SK-MEL-5 (cell line): ENCODE results near the gene STOM. TPM values are rescaled to one million over a fixed set of nuclear protein-coding genes. Genes with fewer than 3 reads are reported as not detected.

ENCODE experiments used
- DNase-seq: peaks from one replicate; pipeline ENCODE4 v3.0.0-alpha.2; 2016; ENCODE audit warnings: low read depth, low spot score
- in situ Hi-C: cut with HindIII; loops from 2 replicates; pipeline ENCODE4 v1.10.0; 2016; ENCODE audit warnings: low sequenced_read_pairs, high pct_unique_total_duplicates, low pct_unique_long_range_greater_than_20kb
- total RNA-seq: library from RNA; depleted of rRNA; stranded (reverse); fragments of >200 nt; shearing (Covaris generic); gene quantifications from 2 replicates; pipeline ENCODE4 v1.2.3, GENCODE V29; 2014

The STOM gene
- total RNA-seq, 1 experiment from 2014 or later, result 517 TPM

DNA sequence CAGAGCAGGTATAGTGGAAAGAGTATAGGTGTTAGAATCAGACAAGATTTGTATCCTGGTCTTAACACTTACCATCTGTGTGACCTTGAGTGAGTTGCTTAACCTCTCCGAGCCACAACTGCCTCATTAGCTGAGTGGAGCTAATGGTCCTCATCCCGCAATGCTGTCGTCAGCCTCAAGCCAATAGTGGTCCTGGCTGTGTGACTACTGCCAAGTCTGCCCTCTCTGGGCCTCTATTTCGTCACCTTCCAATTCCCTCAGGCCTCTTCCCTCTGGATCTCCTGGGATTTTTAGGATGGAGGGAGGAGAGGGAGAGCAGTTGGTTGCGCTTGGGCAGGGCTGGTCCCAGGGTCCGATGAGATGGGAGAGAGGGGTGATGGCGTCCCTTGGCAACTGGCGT, 41.6 kb downstream of the STOM start:
- DNase-seq, result no peak
- in situ Hi-C loops, result no loop called here

DNA sequence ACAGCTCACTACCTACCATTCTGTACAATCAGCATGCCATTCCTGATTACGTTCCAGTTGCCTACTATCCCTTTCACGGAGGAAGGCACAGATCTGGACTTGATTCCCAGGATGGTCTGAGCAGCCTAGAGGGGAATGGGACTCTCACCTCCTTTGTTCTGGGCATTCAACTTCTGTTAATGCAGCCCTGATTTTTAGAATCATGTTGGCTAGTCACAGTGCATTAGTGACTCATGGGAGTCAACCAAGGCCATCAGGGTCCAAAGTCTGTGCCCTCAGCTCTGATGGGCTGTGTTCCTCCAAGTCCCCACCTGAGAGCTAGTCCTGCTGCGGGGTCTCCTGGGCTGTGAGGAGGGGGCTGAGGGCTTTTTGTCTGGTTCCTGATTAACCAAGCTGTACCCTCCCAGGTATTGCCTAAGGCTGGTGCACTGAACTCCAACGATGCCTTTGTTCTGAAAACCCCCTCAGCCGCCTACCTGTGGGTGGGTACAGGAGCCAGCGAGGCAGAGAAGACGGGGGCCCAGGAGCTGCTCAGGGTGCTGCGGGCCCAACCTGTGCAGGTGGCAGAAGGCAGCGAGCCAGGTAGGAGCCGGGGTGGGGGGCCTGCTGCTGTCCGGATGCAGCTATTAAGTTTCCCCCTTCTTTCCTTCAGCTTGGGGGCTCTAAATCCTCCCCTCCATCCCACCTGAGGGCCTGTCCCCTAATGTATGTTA, 43.0 kb downstream of the STOM start:
- in situ Hi-C loops, result no loop called here
- no peak for DNase-seq

DNA sequence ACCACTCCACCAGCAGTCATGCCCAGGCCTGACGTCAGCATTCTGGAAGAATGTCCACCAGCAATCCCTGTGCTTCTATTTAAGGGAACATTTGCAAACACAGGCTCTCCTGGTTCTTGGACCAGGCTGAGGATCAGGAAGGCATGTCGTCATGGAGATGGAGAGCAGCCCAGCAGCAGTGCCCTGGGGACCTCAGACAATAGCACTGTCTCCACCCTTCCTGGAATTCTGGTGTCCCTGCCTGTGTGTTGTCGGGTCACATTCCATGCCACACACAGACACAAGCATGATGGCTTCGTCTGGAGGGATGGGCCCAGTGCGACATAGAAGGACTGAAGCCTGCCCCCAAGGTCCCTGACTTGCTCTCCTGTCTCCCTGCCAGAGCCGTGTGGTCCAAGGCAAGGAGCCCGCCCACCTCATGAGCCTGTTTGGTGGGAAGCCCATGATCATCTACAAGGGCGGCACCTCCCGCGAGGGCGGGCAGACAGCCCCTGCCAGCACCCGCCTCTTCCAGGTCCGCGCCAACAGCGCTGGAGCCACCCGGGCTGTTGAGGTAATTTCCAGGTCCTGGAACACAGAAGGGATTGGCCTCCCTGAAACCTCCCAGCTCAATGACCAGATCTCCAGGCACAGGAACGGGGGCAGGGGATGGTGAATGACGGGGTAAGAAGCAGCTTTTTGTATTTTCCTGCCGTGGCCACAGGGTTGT, 43.8 kb downstream of the STOM start:
- in situ Hi-C loops, result no loop called here
- no peak for DNase-seq

DNA sequence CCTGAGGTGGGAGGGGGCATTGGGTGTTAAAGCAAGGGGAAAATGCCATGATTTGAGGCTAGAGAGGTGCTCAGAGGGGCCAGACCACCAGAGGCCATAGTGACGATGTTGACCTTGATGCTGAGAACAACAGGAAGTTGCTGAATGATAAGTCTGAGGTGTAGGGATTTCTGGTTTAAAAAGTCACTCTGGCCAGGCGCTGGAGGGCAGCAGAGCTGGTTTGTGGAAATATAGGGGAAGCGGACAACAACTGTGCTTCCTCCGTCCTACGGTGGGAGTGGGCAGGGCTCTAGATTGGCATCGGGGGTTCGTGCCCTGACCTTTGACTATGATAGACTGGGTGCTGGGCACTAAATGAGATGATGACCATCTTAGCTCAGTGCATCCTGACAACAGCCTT, 44.7 kb downstream of the STOM start:
- in situ Hi-C loops, result no loop called here
- no peak for DNase-seq

DNA sequence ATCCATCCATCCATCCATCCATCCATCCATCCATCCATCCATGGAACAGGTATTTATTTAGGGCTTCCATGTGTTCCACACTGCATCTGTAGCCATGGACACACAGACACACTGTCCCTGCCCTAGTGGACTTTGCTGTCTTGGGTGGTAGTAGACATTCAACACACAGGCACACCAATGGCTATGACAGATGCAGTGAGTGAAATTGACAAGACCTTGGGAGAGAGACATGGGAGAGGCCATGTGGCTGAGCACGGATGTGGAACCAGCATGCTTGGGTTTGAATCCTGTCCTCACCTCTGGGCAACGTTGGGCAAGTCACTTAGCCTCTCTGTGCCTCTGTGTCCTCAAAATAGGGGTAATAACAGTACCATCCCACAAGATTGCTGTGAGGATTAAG, 45.3 kb downstream of the STOM start:
- in situ Hi-C loops, result no loop called here

DNA sequence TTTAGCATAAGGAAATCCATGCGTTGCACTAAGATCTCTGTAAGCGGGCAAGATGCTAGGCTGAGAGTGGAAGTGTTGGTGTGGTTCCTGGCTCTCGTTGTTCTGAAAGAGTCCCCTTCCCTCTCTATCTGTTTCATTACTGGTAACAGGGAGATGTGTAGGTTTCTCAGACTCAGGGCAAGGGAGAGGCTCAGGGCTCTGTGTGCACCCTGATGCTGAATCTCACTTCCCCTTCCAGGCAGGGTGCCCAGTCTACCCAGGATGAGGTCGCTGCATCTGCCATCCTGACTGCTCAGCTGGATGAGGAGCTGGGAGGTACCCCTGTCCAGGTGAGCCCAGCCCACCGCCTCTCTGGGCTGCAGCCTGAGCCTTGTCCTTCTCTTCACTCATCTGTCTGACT, 45.7 kb downstream of the STOM start:
- in situ Hi-C loops, result no loop called here
- DNase-seq, result no peak

More for the DNA sequence above, 45.3 kb downstream of the STOM start:
- DNase-seq, result no peak

DNA sequence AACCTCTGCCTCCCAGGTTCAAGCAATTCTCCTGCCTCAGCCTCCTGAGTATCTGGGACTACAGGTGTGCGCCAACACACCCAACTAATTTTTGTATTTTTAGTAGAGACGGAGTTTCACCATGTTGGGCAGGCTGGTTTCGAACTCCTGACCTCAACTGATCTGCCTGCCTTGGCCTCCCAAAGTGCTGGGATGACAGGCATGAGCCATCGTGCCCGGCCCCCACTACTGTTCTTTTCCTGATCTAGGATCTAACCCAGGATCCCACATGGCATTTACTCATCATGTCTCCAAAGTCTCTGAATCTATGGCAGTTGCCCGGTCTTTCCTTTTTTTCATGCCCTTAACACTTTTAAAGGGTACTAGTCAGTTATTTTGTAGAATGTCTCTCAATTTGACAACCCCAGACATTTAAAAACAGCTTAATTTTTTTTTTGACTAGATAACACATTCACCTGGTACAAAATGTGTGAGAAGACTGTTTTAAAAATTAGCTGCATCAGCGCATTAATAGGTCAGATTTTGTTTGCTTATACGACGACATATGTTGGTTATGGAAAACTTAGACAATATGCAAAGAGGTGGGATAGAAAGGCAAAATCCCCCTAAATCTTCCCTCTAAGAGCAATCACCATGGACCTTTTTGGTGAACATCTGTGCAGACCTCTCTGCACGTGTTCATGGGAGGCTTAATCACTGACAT, 46.5 kb downstream of the STOM start:
- in situ Hi-C loops, result no loop called here
- no peak for DNase-seq

DNA sequence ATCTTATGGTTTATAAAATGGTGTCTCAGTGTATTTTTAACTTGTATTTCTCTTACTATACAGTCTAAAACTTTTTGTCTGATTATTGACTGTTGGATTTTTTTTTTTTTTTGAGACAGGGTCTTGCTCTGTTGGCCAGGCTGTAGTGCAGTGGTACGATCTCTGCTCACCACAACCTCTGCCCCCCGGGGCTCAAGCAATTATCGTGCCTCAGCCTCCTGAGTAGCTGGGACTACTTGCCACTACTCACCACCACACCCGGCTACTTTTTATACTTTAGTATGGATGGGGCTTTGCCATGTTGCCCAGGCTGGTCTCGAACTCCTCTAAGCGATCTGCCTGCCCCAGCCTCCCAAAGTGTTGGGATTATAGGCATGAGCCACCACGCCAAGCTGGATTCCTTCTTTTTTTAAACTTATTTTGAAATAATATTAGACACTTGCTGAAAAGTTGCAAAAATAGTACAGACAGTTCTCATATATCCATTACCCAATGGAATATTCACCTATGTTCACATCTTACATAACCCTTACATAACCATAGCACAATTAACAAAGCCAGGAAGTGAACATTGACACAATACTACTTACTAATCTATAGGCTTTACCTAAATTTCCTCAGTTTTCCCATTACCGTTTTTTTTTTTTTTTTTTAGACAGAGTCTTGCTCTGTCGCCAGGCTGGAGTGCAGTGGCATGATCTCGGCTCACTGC, 47.2 kb downstream of the STOM start:
- DNase-seq, result no peak
- in situ Hi-C loops, result no loop called here

DNA sequence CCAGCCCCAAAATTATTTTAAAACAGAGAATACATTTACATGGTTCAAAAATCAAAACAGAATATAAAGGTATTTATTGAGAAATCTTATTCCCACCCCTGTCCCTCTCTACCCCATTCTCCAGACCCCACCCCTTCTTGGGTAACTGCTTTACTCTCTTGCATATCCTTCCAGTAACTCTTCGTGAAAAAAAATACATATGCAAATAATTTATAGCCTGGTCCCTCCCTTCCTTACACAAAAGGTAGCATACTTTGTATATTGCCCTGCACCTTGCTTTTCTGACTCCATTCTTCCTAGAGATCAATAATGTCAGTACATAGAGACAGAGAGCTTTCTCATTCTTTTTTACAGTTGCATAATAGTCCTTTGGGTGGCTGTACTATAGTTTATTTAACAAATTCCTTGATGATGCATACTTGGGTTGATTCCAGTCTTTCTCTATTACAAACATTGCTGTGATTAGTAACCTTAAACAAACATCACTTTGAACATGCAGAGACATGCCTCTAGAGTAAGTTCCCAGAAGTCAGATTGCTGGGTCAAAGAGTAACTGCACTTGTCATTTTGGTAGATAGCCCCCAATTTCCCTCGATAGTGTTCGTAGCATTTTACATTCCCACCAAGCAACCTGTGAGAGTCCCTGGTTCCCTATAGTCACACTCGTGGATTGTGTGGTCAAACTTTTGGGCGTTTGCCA, 47.9 kb downstream of the STOM start:
- no peak for DNase-seq
- in situ Hi-C loops, result no loop called here

DNA sequence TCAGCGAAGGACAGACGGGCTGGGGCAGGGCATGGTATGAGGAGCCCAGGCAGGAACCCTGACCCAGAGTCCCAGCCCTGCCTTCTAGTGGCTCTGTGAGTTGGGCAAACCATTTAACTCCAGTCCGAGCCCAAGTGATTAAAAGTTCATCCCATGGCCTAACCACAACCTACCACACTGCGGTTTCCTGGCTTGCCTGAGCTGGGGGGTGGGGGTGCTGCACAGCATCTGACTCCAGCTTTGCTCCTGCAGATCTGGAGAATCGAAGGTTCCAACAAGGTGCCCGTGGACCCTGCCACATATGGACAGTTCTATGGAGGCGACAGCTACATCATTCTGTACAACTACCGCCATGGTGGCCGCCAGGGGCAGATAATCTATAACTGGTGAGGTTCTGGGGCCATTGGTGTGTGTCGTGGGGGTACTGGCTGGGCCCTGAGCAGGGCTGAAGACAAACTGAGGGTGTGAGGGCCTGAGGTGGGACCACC, 49.0 kb downstream of the STOM start:
- in situ Hi-C loops, result no loop called here
- DNase-seq, result no peak

DNA sequence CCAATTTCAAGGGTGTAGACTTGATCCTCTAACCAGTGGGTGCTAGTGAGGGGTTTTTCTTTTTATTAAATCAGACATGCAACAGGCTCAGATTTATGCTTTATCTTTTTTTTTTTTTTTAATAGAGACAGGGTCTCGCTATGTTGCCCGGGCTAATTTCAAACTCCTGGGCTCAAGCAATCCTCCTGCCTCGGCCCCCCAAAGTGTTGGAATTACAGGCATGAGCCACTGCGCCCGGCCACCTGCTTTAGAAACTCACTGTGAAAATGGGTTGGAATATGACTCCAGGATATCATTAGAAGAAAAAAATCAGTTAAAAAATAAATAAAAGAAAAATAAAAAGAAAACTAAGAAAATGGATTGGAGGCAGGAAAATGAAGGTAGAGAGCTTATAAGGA, 50.7 kb downstream of the STOM start:
- in situ Hi-C loops, result no loop called here
- no peak for DNase-seq

DNA sequence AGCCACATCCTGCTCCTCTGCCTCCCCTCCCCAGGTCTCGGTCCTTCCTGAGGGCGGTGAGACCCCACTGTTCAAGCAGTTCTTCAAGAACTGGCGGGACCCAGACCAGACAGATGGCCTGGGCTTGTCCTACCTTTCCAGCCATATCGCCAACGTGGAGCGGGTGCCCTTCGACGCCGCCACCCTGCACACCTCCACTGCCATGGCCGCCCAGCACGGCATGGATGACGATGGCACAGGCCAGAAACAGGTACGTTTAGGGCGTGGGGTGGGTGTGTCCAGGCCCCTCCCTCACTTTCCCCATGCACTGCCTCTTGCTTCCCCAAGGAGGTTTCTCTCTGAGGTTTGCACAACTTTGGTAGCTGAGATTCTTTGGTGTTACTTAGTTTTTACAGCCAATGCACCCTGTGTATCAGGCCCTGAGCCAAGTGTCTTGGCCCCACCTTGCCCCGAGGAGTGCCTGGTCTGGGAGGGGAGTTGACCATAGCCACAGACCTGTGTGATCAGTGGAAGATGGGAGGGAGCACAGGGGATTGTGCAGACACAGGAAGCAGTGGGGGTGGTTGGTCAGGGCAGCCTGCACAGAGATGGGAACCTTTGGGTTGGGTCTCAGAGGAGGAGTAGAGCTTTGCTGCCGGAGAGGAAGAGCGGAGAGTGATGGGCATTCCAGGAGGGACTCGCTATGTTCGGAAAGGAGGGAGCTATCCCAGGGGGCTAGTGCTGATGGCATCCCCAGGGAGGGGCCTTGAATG, 51.2 kb downstream of the STOM start:
- in situ Hi-C loops, result no loop called here
- no peak for DNase-seq

DNA sequence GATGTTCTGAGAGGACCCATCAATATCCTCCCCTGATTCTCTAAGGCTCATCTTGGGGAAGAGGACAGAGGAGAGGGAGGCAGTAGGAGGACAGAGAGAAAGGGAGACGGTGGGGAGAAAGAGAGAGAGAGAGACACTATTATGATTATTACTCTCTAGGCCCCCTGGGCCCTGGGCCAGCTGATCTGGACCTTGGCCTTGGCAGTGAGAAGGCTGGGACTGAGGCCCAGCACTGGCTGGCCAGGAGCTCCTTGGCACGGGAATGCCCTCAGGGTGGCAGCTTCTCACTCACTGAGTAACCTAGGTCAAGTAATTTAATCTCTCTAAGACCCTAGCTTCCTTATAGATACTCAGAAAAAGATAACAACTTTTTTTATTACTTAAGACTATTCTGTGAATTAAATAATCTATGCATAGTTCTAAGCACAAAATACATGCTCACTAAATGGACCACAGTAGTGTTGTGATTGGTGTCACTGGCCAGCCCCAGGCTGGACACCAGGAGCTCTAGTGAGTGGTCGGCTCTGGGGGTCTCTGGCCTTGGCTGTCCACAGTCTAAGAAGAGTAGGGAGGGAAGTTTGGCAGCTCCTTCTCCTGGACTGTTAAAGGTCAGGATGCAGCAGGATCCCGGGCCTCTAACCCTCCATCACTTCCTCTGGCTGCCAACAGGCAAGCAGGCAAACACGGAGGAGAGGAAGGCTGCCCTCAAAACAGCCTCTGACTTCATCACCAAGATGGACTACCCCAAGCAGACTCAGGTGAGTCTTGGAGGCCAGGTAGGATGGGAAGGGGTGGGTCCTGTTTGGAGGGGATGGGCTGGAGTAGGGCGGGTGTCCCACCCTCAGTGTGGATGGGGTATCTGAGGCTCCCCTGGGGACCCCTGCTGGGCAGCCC, 52.1 kb downstream of the STOM start:
- DNase-seq, result no peak
- in situ Hi-C loops, result no loop called here

DNA sequence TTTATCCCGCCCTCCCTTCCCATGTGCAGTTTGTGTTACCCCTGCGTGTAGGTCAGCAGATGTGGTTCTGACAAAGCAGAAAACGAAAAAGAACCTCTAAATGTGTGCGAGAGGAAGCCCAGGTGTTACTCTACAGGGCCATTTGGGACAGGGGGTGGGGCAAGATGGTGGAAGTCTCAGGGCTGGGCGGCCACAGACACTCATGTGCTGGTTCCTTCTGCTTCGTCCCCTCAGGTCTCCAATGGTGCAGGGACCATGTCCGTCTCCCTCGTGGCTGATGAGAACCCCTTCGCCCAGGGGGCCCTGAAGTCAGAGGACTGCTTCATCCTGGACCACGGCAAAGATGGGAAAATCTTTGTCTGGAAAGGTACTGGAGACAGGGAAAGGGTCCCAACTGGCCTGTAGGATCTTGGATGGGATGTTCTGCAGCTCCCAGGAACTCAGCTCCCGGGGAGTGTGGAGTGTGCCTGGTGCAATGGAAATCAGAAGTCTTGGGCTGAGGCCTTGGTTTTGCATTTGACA, 53.1 kb downstream of the STOM start:
- no peak for DNase-seq
- in situ Hi-C loops, result no loop called here

DNA sequence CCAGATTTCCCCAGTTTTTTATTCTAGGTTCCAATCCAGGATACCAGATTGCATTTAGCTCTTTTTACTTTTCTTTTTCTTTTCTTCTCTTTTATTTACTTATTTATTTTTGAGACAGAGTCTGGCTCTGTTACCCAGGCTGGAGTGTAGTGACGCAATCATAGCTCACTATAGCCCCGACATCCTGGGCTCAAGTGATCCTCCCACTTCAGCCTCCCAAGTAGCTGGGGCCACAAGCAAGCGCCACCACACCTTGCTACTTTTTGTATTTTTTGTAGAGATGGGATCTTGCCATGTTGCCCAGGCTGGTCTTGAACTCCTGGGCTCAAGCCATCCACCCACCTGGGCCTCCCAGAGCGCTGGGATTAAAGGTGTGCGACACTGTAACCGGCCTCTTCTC, 53.7 kb downstream of the STOM start:
- in situ Hi-C loops, result no loop called here
- DNase-seq, result no peak
